Duodenal mucosa (tissue), 2 donors: ENCODE measurements around the gene TTLL7.

Source experiments
- H3K27ac ChIP-seq: one replicate; pipeline ENCODE4 v1.7.0; 2013; ENCODE audit warnings: low read depth, low read length
- H3K27me3 ChIP-seq, 2 donors: one replicate each; pipeline ENCODE4 v1.7.0; 2013; ENCODE audit warnings: low read length in 2 of 2, control low read depth in 1 of 2; ENCODE audit not compliant: insufficient read depth in 2 of 2, control insufficient read depth in 1 of 2
- H3K36me3 ChIP-seq, 2 donors: one replicate each; pipeline ENCODE4 v1.7.0; 2013; ENCODE audit warnings: low read length in 2 of 2, control low read depth in 1 of 2; ENCODE audit not compliant: insufficient read depth in 2 of 2, control insufficient read depth in 1 of 2
- H3K4me1 ChIP-seq, 2 donors: one replicate each; pipeline ENCODE4 v1.7.0; 2013; ENCODE audit warnings: low read length in 2 of 2, control low read depth in 1 of 2; ENCODE audit not compliant: insufficient read depth in 2 of 2, control insufficient read depth in 1 of 2
- H3K4me3 ChIP-seq, 2 donors: one replicate each; pipeline ENCODE4 v1.7.0; 2013; ENCODE audit warnings: low read length in 2 of 2, low read depth in 1 of 2
- H3K9ac ChIP-seq, 2 donors: one replicate each; pipeline ENCODE4 v1.7.0; 2013; ENCODE audit warnings: low read length in 2 of 2, low read depth in 1 of 2
- H3K9me3 ChIP-seq, 2 donors: one replicate each; pipeline ENCODE4 v1.7.0; 2013; ENCODE audit warnings: low read length in 2 of 2, control low read depth in 1 of 2; ENCODE audit not compliant: control insufficient read depth in 1 of 2

The TTLL7 gene

GRCh38 chr1:83934550-83934949 lies 64.4 kb downstream of the TTLL7 start:
- H3K27me3 ChIP-seq, result no peaks in the 10 kb centered on the region
- no peaks in the 10 kb centered on the region for H3K4me1 ChIP-seq
- no peak overlapping the region for H3K9ac ChIP-seq
- no peak overlapping the region for H3K4me3 ChIP-seq
- H3K36me3 ChIP-seq, result no peaks in the 10 kb centered on the region
- H3K27ac ChIP-seq, result no peak overlapping the region
- H3K9me3 ChIP-seq, result no peaks in the 10 kb centered on the region

GRCh38 chr1:83932693-83933092 lies 66.2 kb downstream of the TTLL7 start:
- H3K4me3 ChIP-seq, result no peak overlapping the region
- no peaks in the 10 kb centered on the region for H3K9me3 ChIP-seq
- H3K27ac ChIP-seq, result no peak overlapping the region
- H3K27me3 ChIP-seq, result no peaks in the 10 kb centered on the region
- no peak overlapping the region for H3K9ac ChIP-seq
- H3K36me3 ChIP-seq, result no peaks in the 10 kb centered on the region
- no peaks in the 10 kb centered on the region for H3K4me1 ChIP-seq

GRCh38 chr1:83932281-83932680 lies 66.7 kb downstream of the TTLL7 start:
- Histone ChIP-seq H3K36me3 (no peaks in the 10 kb centered on the region), H3K27me3 (no peaks in the 10 kb centered on the region), H3K27ac (no peak overlapping the region), H3K9me3 (no peaks in the 10 kb centered on the region), H3K4me1 (no peaks in the 10 kb centered on the region), H3K9ac (no peak overlapping the region), H3K4me3 (no peak overlapping the region)

GRCh38 chr1:83931658-83932253 lies 67.2 kb downstream of the TTLL7 start:
- no peaks in the 10 kb centered on the region for H3K36me3 ChIP-seq
- no peaks in the 10 kb centered on the region for H3K9me3 ChIP-seq
- no peaks in the 10 kb centered on the region for H3K27me3 ChIP-seq
- no peak overlapping the region for H3K4me3 ChIP-seq
- no peak overlapping the region for H3K27ac ChIP-seq
- no peaks in the 10 kb centered on the region for H3K4me1 ChIP-seq
- H3K9ac ChIP-seq, result no peak overlapping the region

GRCh38 chr1:83929184-83929583 lies 69.7 kb downstream of the TTLL7 start:
- H3K27ac ChIP-seq, result no peak overlapping the region

GRCh38 chr1:83928396-83928795 lies 70.5 kb downstream of the TTLL7 start:
- H3K9me3 ChIP-seq, result no peaks in the 10 kb centered on the region
- H3K27me3 ChIP-seq, result no peaks in the 10 kb centered on the region
- no peak overlapping the region for H3K4me3 ChIP-seq
- no peak overlapping the region for H3K9ac ChIP-seq
- H3K36me3 ChIP-seq, result no peaks in the 10 kb centered on the region
- no peak overlapping the region for H3K27ac ChIP-seq
- H3K4me1 ChIP-seq, result no peaks in the 10 kb centered on the region

More at GRCh38 chr1:83929184-83929583, 69.7 kb downstream of the TTLL7 start:
- no peak overlapping the region for H3K4me3 ChIP-seq
- H3K9ac ChIP-seq, result no peak overlapping the region
- no peaks in the 10 kb centered on the region for H3K36me3 ChIP-seq
- no peaks in the 10 kb centered on the region for H3K9me3 ChIP-seq
- no peaks in the 10 kb centered on the region for H3K27me3 ChIP-seq
- no peaks in the 10 kb centered on the region for H3K4me1 ChIP-seq

- Histone ChIP-seq H3K9me3 (no peaks in the 10 kb centered on the region), H3K27ac (no peak overlapping the region)
Measured at GRCh38 chr1:83927701-83928100, 71.2 kb downstream of the TTLL7 start.

GRCh38 chr1:83927061-83927460 lies 71.9 kb downstream of the TTLL7 start:
- Histone ChIP-seq H3K36me3 (no peaks in the 10 kb centered on the region), H3K4me1 (no peaks in the 10 kb centered on the region)

More at GRCh38 chr1:83927701-83928100, 71.2 kb downstream of the TTLL7 start:
- H3K27me3 ChIP-seq, result no peaks in the 10 kb centered on the region
- no peaks in the 10 kb centered on the region for H3K36me3 ChIP-seq
- H3K4me1 ChIP-seq, result no peaks in the 10 kb centered on the region
- no peak overlapping the region for H3K4me3 ChIP-seq
- no peak overlapping the region for H3K9ac ChIP-seq

GRCh38 chr1:83923553-83923952 lies 75.4 kb downstream of the TTLL7 start:
- H3K36me3 ChIP-seq, result no peaks in the 10 kb centered on the region
- no peaks in the 10 kb centered on the region for H3K9me3 ChIP-seq
- H3K9ac ChIP-seq, result no peak overlapping the region
- H3K27ac ChIP-seq, result no peak overlapping the region
- H3K27me3 ChIP-seq, result no peaks in the 10 kb centered on the region
- no peaks in the 10 kb centered on the region for H3K4me1 ChIP-seq
- H3K4me3 ChIP-seq, result no peak overlapping the region

More at GRCh38 chr1:83927061-83927460, 71.9 kb downstream of the TTLL7 start:
- Histone ChIP-seq H3K9me3 (no peaks in the 10 kb centered on the region), H3K27ac (no peak overlapping the region), H3K4me3 (no peak overlapping the region), H3K27me3 (no peaks in the 10 kb centered on the region), H3K9ac (no peak overlapping the region)

GRCh38 chr1:83922431-83922830 lies 76.5 kb downstream of the TTLL7 start:
- Histone ChIP-seq H3K27ac (no peak overlapping the region), H3K36me3 (no peaks in the 10 kb centered on the region)

GRCh38 chr1:83920320-83920719 lies 78.6 kb downstream of the TTLL7 start:
- no peak overlapping the region for H3K27ac ChIP-seq
- no peaks in the 10 kb centered on the region for H3K4me1 ChIP-seq
- H3K27me3 ChIP-seq, result no peaks in the 10 kb centered on the region
- no peak overlapping the region for H3K4me3 ChIP-seq
- no peak overlapping the region for H3K9ac ChIP-seq
- H3K9me3 ChIP-seq, result no peaks in the 10 kb centered on the region
- H3K36me3 ChIP-seq, result no peaks in the 10 kb centered on the region

More at GRCh38 chr1:83922431-83922830, 76.5 kb downstream of the TTLL7 start:
- Histone ChIP-seq H3K9me3 (no peaks in the 10 kb centered on the region), H3K9ac (no peak overlapping the region), H3K4me1 (no peaks in the 10 kb centered on the region), H3K4me3 (no peak overlapping the region), H3K27me3 (no peaks in the 10 kb centered on the region)
